ENCODE results near the gene PANK1.
"Not testable (repeated sequence)": the region's sequence is repeated elsewhere in the genome, so short reads cannot be mapped to it uniquely, and the experiment has no call there.

The PANK1 gene

DNA sequence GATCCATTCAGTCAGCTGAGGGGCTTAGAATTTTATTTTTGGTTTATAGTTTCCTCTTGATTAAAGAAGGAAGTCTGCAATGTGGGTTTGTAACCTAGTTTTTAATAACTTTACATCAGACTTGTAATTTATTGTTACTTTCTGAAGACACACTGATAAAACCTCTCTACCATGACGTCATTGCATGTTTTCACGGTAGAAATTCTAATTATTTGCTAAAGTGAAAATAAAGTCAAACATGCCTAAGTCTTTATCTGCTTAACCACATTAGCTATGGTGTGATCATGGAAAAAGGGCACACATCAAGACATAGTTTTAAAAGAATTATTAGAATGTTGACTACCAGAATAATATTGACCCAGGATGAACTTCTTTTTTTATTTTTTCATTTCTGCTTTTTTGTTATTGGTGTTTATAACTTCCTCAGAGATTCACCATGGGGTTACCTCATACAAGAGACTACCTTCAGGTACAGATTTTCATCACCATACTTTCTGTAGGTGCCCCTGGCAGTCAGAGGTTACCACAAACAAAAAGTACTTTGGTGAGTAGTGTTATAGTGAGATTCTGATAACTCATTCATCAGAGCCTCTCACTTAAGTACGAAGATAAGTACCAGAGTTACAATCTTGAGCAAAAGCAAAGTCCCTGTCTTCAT lies 7.0 kb upstream of the PANK1 start:
- no peak for DNase-seq

DNA sequence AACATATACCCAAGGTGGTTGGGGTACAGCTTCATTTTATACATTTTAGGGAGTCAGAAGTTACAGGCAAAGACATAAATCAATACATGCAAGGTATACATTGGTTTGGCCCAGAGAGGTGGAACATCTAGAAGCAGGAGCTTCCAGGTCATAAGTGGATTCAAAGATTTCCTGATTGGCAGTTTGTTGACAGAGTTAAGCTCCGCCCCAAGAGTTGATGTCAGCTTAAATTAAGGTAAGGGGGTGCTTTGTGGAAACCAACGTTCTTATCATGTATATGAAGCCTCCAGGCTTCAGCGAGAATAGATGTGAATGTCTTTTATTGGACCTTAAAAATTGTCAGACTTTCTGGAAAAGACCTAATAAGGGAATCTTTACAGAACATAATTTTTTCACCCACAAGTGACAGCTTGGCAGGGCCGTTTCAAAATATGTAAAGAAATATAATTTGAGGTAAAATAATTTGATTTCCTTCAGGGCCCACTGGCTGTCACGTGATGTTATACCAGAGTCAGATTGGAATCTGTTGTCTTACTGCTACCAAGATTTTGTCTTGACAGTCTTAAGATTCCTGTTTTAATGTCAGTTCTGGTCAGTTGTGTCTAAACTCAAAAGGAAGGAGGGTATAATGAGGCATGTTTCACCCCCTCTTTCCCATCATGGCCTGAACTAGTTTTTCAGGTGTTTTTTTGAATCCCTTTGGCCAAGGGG lies 6.3 kb upstream of the PANK1 start:
- no peak for DNase-seq

DNA sequence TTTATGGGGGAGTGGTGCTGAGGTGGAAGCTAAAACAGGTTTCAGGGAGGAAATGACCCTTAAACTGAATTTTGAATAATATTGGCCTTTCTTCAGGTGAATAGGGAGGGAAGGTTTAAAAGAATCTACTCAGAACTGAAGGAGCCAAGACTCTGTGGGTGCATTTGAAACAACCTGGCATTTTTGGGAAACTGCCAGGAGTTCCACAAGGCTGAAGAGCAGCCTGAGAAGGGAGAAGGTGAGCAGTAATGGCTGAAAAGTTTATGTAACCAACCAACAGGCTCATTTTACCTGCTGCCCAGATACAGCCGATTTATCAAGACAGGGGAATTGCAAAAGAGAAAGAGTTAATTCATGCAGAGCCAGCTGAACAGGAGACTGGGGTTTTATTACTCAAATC lies 4.0 kb upstream of the PANK1 start:
- DNase-seq, result no peak

DNA sequence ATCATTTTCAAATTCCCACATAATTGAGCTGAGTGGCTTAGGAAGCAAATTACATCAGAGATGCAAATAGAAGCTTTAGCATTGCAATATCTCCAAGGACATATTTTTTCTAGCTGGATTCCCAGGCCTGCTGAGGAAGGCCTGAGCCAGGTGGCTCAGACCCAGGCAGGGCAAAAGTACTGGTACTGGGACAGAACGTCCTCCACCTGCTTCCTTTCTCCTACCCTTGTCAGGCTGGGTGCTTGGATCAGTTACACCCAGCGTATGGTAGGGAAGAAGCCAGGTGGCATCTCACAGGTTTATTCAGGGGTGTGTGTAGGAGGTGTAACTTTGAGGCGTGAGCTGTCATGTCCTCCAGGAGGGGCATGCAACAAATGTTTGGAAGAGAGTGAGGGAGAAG lies 3.0 kb upstream of the PANK1 start:
- no peak for DNase-seq

DNA sequence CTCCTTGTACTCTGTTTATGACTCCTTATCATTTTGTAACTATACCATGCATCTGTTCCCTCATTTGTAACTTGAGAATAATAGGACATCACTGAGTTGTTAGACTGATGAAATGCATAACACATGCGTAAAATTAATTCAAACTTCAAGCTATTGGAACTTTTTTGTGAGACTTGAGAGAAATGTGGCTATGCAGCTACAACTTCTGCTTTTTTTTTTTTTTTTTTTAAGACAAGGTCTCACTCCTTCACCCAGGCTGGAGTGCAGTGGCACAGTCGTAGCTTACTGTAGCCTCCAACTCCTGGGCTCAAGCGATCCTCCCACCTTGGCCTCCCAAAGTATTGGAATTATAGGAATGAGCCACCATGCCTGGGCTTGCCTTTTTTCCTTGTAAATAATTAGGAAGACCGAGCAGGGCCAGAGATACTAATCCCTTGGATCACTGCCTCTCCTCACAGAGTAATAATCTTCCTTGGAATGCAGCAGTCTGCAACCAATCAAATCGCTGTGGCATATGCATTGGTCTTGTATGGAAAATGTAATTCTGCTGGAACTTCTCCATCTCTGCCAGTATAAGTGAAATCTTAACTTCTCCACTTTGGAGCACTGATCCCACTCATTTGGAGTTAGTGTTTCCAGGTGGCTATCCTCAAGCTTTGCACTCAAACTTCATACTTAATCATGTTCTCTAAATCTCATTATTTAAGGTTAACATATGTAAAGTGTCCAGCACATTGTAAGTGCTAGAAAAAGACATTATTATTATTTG lies 2.0 kb upstream of the PANK1 start:
- DNase-seq, result no peak

DNA sequence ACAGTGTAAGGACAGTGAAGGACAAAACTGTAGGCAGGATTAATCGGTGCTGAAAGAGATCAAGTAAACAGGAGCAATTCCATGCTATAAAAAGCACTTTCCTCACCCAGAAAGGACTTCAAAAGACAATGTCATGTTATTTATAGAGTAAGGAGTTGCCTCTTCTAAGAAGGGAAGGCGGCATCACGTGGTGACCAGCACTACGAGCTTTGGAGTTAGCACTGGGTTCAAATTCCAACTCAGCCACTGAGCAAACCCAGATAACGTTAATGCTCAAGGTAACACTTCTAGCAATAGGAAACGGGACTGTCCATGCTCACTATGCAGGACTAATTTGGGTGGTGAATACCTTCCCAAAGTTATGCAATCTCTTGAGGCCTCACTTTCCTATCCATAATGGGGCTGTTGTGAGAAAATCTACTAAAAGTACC lies 715 bp upstream of the PANK1 start:
- no peak for DNase-seq

DNA sequence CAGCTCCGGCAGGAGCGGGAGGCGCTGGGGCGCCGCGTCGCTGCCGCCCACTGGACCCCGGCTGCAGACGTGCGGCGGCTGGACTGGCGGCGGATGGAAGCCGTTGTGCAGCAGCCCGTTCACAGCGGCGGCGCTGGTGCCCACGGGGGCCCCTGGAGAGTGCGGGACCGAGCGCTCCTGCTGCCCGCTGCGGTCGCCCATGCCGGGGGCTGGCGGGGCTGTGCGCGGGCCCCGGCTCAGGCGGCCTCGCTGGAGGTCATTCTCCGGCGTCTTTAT lies 413 bp downstream of the PANK1 start:
- DNase-seq, result no peak

DNA sequence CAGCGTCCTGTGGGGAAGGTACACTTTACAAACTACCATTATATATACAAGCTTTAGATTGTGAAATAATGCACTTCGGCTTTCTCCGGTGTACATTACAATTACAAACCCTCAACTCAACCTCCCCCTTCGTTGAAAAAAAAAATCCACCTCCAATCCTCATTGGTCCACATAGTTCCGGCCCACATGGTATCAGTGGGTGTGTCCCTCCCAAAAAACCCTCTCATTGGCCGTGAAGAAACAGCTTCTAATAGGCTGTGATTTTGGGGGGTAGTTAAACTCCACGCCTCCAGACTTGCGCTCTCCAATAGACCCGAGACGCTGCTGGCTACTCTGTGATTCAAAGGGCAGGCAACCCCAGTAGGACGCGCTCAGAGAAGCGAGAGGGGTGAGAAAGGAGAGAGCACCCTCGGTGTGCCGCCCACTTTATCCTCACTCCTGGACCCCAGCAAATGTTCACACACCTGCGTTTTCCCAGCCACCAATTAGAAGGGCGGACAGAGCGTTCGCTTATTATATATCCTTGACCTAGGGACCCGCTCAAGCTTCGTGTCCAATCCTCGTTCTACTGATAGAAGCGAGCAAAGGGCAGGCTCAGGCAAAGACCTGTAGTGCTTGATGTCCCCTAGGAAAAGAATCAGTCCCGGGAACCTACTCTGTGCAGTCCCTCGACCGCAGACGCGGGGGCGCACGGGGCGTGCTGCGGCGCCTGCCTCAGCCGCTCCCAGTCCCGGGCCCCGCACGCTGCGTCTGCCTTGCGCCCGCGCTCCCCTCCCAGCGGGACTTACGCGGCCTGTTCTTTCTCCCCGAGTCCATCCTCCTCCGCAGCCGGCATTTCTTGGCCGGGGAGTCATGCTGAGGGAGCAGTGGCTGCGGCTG lies 991 bp downstream of the PANK1 start:
- peak; percentile 55 for DNase-seq

DNA sequence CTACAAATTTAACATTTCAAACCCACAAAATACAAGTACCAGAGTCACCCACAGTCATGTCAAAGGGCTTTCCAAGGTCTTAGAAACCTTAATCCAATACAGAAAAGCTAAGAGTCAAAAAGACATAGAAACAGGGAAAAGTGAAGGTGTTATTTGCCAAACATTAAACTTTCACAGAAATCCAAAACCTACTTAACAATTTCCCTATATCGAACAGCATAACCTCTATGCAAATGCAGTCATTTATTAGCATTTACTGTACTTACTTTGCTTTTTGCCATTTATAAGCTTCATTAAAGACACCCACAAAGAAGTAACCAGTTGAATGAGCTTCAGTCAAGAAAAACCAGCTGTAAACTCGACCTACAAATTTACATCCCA lies 1.6 kb downstream of the PANK1 start:
- no peak for DNase-seq

DNA sequence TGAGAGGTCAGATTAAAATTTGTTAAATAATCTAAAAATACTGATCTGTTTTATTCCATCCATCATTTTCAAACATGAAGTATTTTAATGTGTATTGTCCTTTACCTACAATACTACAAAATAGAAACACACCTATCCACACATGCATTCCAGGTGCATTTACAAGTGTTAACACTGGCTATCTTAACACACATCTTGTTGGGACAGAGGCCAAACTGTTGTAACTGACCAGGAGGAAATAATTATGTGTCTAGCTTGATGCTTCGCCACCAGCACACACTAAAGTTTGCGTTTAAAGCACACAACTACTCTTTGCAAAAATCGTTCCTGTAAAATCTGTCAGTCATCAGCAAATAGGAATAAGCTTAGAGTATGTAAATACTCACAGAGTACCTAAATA lies 2.8 kb downstream of the PANK1 start:
- DNase-seq, result no peak

DNA sequence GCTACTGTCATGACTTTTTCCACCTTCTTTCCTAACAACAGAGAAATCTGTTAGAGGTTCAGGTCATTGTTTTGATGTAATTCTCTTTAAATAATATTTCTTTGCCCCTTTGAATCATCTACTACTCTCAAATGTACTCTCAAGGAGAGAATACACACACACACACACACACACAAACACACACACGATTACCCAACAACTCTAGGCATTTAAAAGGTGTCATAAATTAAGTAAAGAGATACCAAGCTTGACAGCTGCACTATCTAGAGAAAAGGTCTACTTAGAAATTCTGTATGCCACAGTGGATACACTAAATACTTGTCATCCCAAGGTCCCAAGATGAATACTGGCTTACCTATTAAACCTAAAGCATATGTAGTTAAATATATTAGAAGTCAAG lies 4.8 kb downstream of the PANK1 start:
- DNase-seq, result no peak

DNA sequence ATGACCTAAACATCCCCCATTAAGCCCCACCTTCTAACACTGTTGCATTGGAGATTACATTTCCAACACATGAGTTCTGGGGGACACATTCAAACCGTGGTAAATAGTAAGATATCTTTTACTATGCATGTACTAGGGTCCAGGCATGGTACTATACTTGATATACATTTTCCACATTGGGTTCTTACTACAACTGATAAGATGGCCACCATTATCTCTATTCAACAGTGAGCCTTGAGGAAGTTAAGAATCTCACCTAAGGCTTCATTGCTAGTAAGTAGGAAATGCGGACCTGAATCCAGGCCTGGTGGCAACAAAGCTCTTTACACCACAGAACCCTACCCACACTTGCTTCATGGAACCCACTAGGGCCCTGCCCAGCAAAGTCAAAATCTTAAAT lies 5.7 kb downstream of the PANK1 start:
- DNase-seq, result no peak

DNA sequence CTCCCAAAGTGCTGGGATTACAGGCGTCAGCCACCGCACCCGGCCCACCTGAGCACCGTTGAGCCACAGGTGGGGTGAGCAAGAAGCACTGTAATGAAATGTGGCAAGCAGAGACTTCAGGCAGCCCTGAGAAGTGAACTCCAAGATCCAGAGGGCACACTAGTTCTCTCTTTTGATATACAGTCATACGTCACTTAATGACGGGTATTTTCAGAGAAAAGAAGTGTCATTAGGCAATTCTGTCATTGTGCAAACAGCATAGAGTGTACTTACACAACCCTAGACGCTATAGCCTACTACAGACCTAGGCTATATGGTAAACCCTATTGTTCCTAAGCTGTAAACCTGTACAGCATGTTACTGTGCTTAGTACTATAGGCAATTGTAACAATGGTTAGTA lies 7.9 kb downstream of the PANK1 start:
- no peak for DNase-seq

DNA sequence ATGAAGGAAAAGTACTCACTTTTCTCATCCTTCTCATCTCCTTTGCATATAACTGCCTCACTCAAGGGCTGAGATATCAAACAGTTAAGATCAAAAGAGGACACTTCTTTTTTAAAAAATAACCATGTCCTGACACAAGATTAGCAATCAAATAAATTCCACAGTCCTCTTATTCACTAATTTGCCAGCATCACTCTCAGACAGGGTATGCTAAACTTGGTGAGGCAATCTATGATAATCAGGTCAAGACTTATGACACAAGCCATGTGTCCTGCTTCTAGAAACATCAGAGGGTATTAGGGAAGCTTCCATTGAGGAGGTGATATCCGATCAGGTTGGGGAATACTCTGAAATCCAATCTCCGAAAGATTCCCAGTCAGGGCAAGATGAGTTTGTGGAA lies 10.4 kb downstream of the PANK1 start:
- no peak for DNase-seq

DNA sequence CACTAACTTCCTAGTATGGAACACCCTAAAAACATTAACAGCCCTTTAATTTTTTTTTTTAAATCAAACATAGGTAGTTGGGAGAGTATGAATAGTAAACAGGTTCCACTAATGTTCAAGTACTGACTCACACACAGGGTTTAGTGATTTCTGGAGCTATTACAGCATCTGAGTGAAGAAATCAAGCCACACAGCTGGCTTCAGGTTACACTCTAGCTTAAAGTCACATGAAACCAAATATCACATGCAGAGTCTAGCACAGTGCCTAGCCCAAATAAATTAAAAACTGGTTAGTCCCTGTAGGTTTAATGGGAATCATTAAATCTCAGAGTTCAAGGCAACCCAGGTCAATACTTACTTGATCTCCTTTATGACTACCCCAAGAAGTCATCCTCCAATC lies 11.6 kb downstream of the PANK1 start:
- DNase-seq, result no peak

DNA sequence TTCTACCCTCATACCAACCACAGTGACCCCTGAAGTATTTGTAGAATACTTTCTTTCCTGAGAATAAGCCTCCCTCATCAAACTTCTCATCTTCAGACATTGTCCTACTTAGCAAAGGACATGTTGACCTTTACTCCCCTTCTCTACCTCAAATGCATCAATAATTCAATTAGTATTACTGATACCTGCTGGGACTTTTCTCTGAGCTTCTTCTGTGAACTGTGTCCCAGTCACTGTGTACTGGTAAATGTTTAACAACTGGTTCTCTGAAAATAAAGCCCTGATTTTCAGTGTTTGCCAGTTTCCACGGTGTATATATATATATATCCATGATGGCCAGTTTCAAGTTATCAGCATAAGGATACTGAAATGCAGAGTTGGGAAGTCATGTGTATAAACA lies 12.2 kb downstream of the PANK1 start:
- DNase-seq, result no peak

DNA sequence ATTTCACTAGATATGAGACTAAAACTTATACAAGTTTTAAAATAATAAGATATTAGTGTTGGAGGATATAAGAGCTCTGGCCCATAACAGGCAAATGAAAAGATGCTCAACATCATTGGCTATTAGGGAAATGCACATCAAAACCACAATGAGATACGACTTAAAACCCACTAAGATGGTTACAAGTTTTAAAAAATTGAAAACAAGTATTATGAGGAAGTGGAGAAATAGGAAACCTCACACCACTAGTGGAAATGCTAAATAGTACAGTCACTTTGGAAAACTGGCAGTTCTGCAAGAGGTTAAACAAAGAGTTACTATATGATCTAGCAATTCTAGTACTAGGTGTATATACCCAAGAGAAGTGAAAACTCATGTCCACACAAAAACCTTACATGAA lies 17.2 kb downstream of the PANK1 start:
- no peak for DNase-seq

DNA sequence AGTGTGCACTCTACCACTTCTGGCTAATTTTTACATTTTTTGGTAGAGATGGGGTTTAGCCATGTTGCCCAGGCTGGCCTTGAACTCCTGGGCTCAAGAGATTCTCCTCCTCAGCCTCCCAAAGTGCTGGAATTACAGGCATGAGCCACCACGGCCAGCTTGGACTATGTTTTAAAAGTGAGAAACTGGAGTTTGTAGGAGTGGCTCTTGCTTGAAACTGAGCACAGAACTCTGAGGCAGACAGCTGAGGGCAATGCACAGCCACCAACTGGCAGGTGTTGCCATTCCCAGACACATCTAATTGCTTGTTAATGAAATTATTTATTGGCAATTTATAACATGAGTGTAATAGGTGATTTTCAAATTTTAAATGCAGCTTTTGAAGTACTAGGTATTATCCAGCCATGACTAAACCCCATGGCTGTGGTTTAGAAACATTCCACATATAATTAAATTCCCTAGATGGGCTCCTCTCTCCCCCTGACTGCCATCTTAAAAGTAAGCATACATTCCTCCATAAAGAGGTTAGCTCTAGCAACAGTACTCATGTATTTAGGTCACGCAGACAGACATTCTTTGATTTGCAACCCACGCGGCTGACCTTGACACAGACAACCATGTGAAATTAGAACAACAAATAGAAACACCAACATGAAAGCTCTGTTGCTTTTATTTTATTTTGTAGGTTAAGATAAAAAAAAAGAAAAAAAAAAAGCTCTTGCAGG lies 19.8 kb downstream of the PANK1 start:
- no peak for DNase-seq

DNA sequence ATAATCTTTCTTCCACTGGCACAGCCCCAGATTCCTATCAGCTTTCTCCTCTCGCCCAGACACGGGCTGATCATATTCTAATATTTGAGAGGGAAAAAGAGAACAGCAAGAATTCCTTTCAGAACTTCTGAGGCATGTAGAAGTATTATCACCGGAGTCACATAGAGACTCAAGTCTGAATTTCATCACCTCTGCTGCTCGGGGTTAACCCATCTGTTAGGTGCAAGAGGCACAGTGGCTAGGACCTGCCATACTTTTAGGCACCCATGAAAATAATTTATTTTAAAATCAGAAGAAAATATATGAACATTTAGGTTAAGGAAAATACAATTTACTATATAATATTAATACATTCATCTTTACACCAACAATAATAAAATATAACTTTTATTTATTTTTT lies 21.0 kb downstream of the PANK1 start:
- DNase-seq, result no peak

DNA sequence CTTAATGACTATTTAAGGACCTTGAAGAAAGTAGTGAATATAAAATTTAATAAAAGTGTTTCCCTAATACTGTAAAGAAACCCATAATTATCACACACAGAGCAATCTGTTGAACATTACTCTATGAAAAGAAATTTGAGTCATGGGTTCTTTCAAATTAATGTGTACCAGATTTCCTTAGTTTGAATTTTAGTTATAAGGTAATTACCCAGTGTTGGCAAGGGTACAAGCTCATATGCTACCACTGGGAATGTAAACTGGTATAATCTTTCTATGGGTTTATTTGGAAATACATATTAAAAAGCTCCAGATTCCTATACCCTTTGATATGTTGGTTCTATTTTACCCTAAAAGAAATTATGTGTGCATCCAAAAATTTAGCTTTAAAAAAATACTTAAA lies 22.9 kb downstream of the PANK1 start:
- DNase-seq, result no peak

DNA sequence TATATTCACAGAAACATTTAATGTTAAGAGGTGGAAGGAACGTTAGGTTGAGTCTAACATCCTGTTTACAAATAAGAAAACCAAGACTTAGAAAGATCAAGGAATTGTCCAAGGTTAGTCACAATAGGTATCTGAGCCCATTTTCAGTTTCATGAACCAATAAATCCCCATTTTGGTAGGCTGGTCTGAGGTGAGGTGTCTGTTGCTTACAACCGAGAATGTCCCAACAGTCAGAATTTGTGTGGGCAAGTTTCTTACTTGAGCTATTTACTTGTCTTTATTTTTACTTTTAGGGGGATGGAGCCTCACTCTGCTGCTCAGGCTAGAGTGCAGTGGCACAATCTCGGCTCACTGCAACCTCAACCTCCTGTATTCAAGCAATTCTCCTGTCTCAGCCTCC lies 23.6 kb downstream of the PANK1 start:
- DNase-seq, result no peak

DNA sequence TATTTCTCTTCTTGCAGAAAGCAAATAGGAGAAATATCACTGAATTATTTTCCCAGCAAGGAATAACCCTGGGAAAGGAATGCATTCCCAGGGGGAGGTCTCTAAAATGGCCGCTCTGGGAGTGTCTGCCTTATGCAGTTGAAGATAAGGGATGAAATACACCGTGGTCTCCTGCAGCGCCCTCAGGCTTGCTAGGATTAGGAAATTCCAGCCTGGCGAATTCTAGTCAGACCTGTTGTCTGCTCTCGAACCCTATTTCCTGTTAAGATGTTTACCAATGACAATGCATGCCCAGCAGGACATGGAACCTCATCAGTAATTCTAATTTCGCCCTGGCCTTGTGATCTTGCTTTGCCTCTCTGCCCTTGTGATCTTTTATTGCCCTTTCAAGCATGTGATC lies 24.7 kb downstream of the PANK1 start:
- not testable (repeated sequence) for DNase-seq

DNA sequence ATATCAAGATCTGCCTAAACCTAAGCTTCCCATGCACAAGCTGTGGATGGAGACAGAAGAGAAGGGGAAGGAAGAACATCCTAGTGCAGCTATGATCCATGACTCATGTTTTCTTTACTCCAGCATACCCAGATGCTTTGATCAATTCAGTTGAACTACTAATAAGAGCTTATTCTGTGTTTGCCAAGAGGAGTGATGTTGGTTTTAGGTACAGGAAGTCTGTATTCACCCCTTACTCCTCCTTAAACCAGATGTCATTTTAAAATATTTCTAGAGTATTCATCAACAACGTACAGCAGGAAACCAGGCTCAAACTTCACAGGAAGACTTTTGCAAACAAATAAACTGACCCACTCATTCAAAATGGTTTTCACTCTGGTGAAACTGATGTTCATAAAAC lies 29.2 kb downstream of the PANK1 start:
- no peak for DNase-seq
